GM12891 (cell line): ENCODE measurements around the gene HES5.

ENCODE experiments used
- POLR2A ChIP-seq: IDR thresholded peaks from 2 replicates; pipeline ENCODE4 v1.6.1; 2011; ENCODE audit warnings: low read depth, low read length, control low read depth
- POLR2AphosphoS5 ChIP-seq: IDR thresholded peaks from 2 replicates; pipeline ENCODE4 v1.6.1; 2011; ENCODE audit warnings: low read depth, low read length, control low read depth
- TAF1 ChIP-seq: IDR thresholded peaks from 2 replicates; pipeline ENCODE4 v1.6.1; 2011; ENCODE audit warnings: low read depth, low read length, control low read depth

DNA sequence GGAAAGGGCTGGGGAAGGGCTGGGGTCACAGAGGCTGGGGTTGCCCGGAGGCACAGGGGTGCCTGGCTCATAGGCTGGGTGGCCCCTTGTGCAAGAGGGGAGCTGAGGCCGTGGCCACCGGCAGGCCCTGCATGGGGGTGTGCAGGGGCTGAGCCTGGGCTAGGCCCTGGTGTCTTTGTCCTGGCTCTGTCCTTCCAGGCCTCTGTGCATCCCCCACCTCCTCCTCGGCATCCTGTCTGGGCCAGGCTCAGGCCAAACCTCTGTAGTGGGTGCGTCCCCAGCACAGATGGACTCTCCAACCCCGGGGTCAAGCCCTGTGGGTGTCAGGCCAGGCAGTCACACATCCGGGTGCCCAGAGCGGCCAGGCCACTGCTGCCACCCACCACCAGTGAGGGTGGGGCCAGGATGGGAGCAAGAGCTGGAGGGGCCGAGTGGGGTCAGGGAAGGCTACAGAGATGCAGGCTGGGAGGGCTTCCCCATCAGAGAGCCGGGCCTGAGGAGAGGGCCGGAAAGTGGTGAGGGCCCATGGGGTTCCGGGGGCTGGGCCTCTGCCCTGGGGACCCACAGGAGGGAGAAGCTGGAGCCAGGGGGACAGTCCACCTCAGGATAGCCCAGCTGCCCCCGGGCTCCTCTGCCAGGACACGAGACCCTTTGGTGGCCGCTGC lies 23.0 kb downstream of the HES5 start:
- TF ChIP-seq POLR2A: no peak
- TF ChIP-seq POLR2AphosphoS5: no peak; the same call in 1 of the 2 replicates
- no peak for TF ChIP-seq TAF1
